Ovary (tissue), 3 donors: Measurements from ENCODE around the gene MYF6.

Experiments
- EP300 ChIP-seq: sonication (generic); formaldehyde crosslinking; IDR thresholded peaks from one replicate; pipeline ENCODE4 v1.6.1; 2017; ENCODE audit warnings: antibody characterized with exemption
- POLR2A ChIP-seq: fragments of 450-650 bp; IDR thresholded peaks from one replicate; pipeline ENCODE4 v1.6.1; 2017; ENCODE audit warnings: antibody characterized with exemption, mild to moderate bottlenecking, moderate library complexity
- TF ChIP-seq, protein P1 (sequence below), 3 donors: fragments of 450-650 bp in 2 of 3; fragments of 200-600 bp in 1 of 3; IDR thresholded peaks; one replicate each; pipeline versions ENCODE4 v1.5.1 to v1.8.0; 2016 to 2022; ENCODE audit warnings: antibody characterized with exemption in 3 of 3, mild to moderate bottlenecking in 1 of 3
- donor health status: DM: no; HTN: no; CAD: no.

DNA sequence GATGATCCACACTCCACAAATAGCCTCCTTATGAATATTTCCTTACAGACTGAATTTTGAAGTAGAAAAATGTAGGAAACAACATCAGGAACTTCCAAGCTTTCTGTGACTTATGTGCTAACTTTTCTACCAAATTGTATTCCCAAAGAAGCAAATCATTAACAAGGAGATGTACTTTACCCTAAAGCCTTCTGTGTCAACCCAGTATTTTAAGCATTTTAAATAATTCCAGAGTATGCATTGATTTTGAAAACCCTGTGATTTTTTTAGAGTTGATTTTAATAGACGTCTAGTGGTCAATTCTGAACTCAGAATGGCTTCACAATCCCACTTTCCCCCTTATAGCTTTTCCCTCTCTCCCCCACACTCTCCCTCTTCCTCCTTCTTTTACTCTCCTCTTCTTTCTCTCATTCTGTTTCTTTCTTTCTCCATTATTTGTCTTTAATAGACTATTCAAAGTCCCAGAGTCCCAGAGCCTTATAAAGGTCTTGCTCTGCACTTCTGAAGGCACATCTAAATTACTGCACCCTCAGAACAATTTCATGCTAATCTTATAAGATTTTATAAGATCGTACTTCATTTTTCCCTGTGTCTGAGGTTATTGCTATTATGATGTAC is 10.1 kb upstream of the MYF6 start:
- TF ChIP-seq POLR2A = no peak
- TF ChIP-seq, protein P1, sequence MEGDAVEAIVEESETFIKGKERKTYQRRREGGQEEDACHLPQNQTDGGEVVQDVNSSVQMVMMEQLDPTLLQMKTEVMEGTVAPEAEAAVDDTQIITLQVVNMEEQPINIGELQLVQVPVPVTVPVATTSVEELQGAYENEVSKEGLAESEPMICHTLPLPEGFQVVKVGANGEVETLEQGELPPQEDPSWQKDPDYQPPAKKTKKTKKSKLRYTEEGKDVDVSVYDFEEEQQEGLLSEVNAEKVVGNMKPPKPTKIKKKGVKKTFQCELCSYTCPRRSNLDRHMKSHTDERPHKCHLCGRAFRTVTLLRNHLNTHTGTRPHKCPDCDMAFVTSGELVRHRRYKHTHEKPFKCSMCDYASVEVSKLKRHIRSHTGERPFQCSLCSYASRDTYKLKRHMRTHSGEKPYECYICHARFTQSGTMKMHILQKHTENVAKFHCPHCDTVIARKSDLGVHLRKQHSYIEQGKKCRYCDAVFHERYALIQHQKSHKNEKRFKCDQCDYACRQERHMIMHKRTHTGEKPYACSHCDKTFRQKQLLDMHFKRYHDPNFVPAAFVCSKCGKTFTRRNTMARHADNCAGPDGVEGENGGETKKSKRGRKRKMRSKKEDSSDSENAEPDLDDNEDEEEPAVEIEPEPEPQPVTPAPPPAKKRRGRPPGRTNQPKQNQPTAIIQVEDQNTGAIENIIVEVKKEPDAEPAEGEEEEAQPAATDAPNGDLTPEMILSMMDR (IDR thresholded peaks at IDR 0.05) = no peak
- no peak for TF ChIP-seq EP300
